SH-SY5Y (cell line): ENCODE measurements around the gene BRCA1.

Experiments
- GATA2 ChIP-seq: IDR thresholded peaks from 2 replicates; pipeline ENCODE4 v1.6.1; 2011; ENCODE audit warnings: mild to moderate bottlenecking, low read depth, low read length
- GATA3 ChIP-seq: IDR thresholded peaks from 2 replicates; pipeline ENCODE4 v1.6.1; 2011; ENCODE audit warnings: low read depth, mild to moderate bottlenecking, low read length, moderate library complexity

GRCh38 chr17:43020789-43021740, 104.1 kb downstream of the BRCA1 start:
- TF ChIP-seq GATA2 (no peak), GATA3 (no peak)
